H1 (cell line): ENCODE results near the gene SPTBN1. TPM values are rescaled to one million over a fixed set of nuclear protein-coding genes. Genes with fewer than 3 reads are reported as not detected.

Experiments
- CTBP2 ChIP-seq: IDR thresholded peaks from 2 replicates; pipeline ENCODE4 v1.7.0; 2011; ENCODE audit warnings: borderline replicate concordance, mild to moderate bottlenecking, moderate library complexity, mixed read lengths, low read length; ENCODE audit not compliant: insufficient read depth, insufficient read length
- polyA plus RNA-seq, 7 experiments: library from polyadenylated mRNA; depleted of rRNA in 3 of 7; stranded (reverse) in 5 of 7; unstranded in 2 of 7; fragments of >200 nt in 5 of 7; fragments of 200-250 nt in 2 of 7; gene quantifications; 1 replicate in 5 of 7; 2 replicates in 1 of 7; 4 replicates in 1 of 7; pipeline versions ENCODE4 v1.2.1 to v1.2.3, GENCODE V29; 2011 to 2013; ENCODE audit warnings: missing spikeins in 2 of 7, mixed read lengths in 2 of 7
- total RNA-seq: library from RNA; stranded (reverse); fragmentation: NEBNext Ultra II Directional; extraction: Animal tissue kit (Norgen Biotek cat#: 25700); gene quantifications from 2 replicates; pipeline ENCODE4 v1.2.1, GENCODE V29; 2021

Gene SPTBN1
- total and polyA plus RNA-seq, 2 of the 8 experiments (the other 6 are each of a cell fraction or from before 2014, with no cell fraction given), result 31.8 to 180 TPM

DNA sequence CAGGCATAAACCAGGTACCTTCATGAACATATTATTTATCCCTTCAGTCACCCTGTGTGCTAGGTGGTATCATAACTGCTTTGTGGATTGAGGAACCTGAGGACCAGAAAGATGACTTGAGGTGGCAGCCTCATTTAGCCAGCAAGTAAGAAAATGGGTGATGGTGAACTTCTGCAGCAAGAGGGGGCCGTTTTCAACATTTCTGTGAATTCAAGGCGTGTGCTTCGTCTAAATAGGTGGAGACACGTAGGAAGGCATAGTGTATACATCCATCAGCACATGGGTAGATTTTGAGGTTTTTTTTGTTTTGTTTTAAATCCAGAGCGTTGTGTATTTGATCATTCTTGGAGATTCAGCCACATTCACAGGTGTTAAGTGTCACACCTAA, 118.7 kb downstream of the SPTBN1 start (continued):
- no peak for TF ChIP-seq CTBP2
